ENCODE data around the gene PRKCSH. TPM values are rescaled to one million over a fixed set of nuclear protein-coding genes. Genes with fewer than 3 reads are reported as not detected.
A peak's percentile ranks its signal among the peaks of the same experiment; 100 is the strongest.
"Not testable (repeated sequence)": the region's sequence is repeated elsewhere in the genome, so short reads cannot be mapped to it uniquely, and the experiment has no call there.

The PRKCSH gene
- total and polyA plus RNA-seq, 4 donors, result 55.9 to 290 (median 179) TPM

GRCh38 chr19:11468266-11468845 lies 32.9 kb downstream of the PRKCSH start:
- 63% methylated on average over 1 of the region's 8 CpGs for WGBS (ENCODE audit: insufficient coverage)
- not testable (repeated sequence) for H3K4me3 ChIP-seq (ENCODE audit: low read depth, low read length); H3K4me1 ChIP-seq (ENCODE audit: control insufficient read depth, insufficient read depth, low read length); DNase-seq (ENCODE audit: low read depth in 4 of 6, low spot score in 6 of 6); H3K9me3 ChIP-seq (ENCODE audit: control insufficient read depth, insufficient read depth, low read length); H3K27ac ChIP-seq (ENCODE audit: low read depth, low read length); H3K27me3 ChIP-seq (ENCODE audit: control insufficient read depth, insufficient read depth, low read length)
- peaks cover 57% of the 10 kb centered on the region for H3K36me3 ChIP-seq (ENCODE audit: control insufficient read depth, insufficient read depth, low read length)

GRCh38 chr19:11473725-11474124 lies 38.3 kb downstream of the PRKCSH start:
- H3K9me3 ChIP-seq (ENCODE audit: control insufficient read depth, insufficient read depth, low read length), result no peaks in the 10 kb centered on the region
- peaks cover 39% of the 10 kb centered on the region for H3K36me3 ChIP-seq (ENCODE audit: control insufficient read depth, insufficient read depth, low read length)
- no peak for DNase-seq (ENCODE audit: low read depth in 4 of 6, low spot score in 6 of 6)
- WGBS (ENCODE audit: insufficient coverage), result no CpG with 5 or more reads among the region's 4 CpGs
- H3K4me1 ChIP-seq (ENCODE audit: control insufficient read depth, insufficient read depth, low read length), result peaks cover 8% of the 10 kb centered on the region
- no peak overlapping the region for H3K4me3 ChIP-seq (ENCODE audit: low read depth, low read length)
- H3K27ac ChIP-seq (ENCODE audit: low read depth, low read length), result no peak overlapping the region
- H3K27me3 ChIP-seq (ENCODE audit: control insufficient read depth, insufficient read depth, low read length), result no peaks in the 10 kb centered on the region

GRCh38 chr19:11475343-11475742 lies 39.9 kb downstream of the PRKCSH start:
- not testable (repeated sequence) for H3K4me3 ChIP-seq (ENCODE audit: low read depth, low read length); H3K27ac ChIP-seq (ENCODE audit: low read depth, low read length); DNase-seq (ENCODE audit: low read depth in 4 of 6, low spot score in 6 of 6); H3K27me3 ChIP-seq (ENCODE audit: control insufficient read depth, insufficient read depth, low read length); H3K9me3 ChIP-seq (ENCODE audit: control insufficient read depth, insufficient read depth, low read length)
- Histone ChIP-seq H3K36me3 (ENCODE audit: control insufficient read depth, insufficient read depth, low read length) (peaks cover 28% of the 10 kb centered on the region), H3K4me1 (ENCODE audit: control insufficient read depth, insufficient read depth, low read length) (peaks cover 17% of the 10 kb centered on the region)
- no CpG with 5 or more reads among the region's 3 CpGs for WGBS (ENCODE audit: insufficient coverage)

- no CpG with 5 or more reads among the region's 8 CpGs for WGBS (ENCODE audit: insufficient coverage)
- peaks cover 2% of the 10 kb centered on the region for H3K27me3 ChIP-seq (ENCODE audit: control insufficient read depth, insufficient read depth, low read length)
- H3K4me3 ChIP-seq (ENCODE audit: low read depth, low read length), result no peak overlapping the region
- no peaks in the 10 kb centered on the region for H3K9me3 ChIP-seq (ENCODE audit: control insufficient read depth, insufficient read depth, low read length)
- peaks cover 27% of the 10 kb centered on the region for H3K36me3 ChIP-seq (ENCODE audit: control insufficient read depth, insufficient read depth, low read length)
- H3K4me1 ChIP-seq (ENCODE audit: control insufficient read depth, insufficient read depth, low read length), result peaks cover 17% of the 10 kb centered on the region
- no peak overlapping the region for H3K27ac ChIP-seq (ENCODE audit: low read depth, low read length)
- DNase-seq (ENCODE audit: low read depth in 4 of 6, low spot score in 6 of 6), result no peak
Observed at GRCh38 chr19:11475861-11476260, 40.4 kb downstream of the PRKCSH start.

- Histone ChIP-seq H3K4me3 (ENCODE audit: low read depth, low read length) (peak overlapping the region; percentile 39), H3K36me3 (ENCODE audit: control insufficient read depth, insufficient read depth, low read length) (peaks cover 25% of the 10 kb centered on the region), H3K27me3 (ENCODE audit: control insufficient read depth, insufficient read depth, low read length) (peaks cover 12% of the 10 kb centered on the region), H3K4me1 (ENCODE audit: control insufficient read depth, insufficient read depth, low read length) (peaks cover 41% of the 10 kb centered on the region), H3K9me3 (ENCODE audit: control insufficient read depth, insufficient read depth, low read length) (no peaks in the 10 kb centered on the region), H3K27ac (ENCODE audit: low read depth, low read length) (peak overlapping the region; percentile 2)
- peak in 1 of 6 donors; percentile 15 for DNase-seq (ENCODE audit: low read depth in 4 of 6, low spot score in 6 of 6)
- 60% methylated on average over 16 of the region's 19 CpGs for WGBS (ENCODE audit: insufficient coverage)
Observed at GRCh38 chr19:11478167-11479089, 43.0 kb downstream of the PRKCSH start.

- peaks cover 33% of the 10 kb centered on the region for H3K36me3 ChIP-seq (ENCODE audit: control insufficient read depth, insufficient read depth, low read length)
- peak in 3 of 6 donors; percentile 43 to 90 (median 88) for DNase-seq (ENCODE audit: low read depth in 4 of 6, low spot score in 6 of 6)
- H3K9me3 ChIP-seq (ENCODE audit: control insufficient read depth, insufficient read depth, low read length), result no peaks in the 10 kb centered on the region
- H3K4me1 ChIP-seq (ENCODE audit: control insufficient read depth, insufficient read depth, low read length), result peaks cover 41% of the 10 kb centered on the region
- H3K4me3 ChIP-seq (ENCODE audit: low read depth, low read length), result peak overlapping the region; percentile 39
- H3K27me3 ChIP-seq (ENCODE audit: control insufficient read depth, insufficient read depth, low read length), result peaks cover 12% of the 10 kb centered on the region
- peak overlapping the region; percentile 2 for H3K27ac ChIP-seq (ENCODE audit: low read depth, low read length)
- WGBS (ENCODE audit: insufficient coverage), result 6% methylated on average over 58 of the region's 62 CpGs
Observed at GRCh38 chr19:11479090-11479897, 43.9 kb downstream of the PRKCSH start.

- H3K9me3 ChIP-seq (ENCODE audit: control insufficient read depth, insufficient read depth, low read length), result no peaks in the 10 kb centered on the region
- peak overlapping the region; percentile 25 for H3K27ac ChIP-seq (ENCODE audit: low read depth, low read length)
- WGBS (ENCODE audit: insufficient coverage), result 1% methylated on average over 82 of the region's 86 CpGs
- H3K27me3 ChIP-seq (ENCODE audit: control insufficient read depth, insufficient read depth, low read length), result peaks cover 12% of the 10 kb centered on the region
- H3K4me3 ChIP-seq (ENCODE audit: low read depth, low read length), result peak overlapping the region; percentile 61
- H3K4me1 ChIP-seq (ENCODE audit: control insufficient read depth, insufficient read depth, low read length), result peaks cover 41% of the 10 kb centered on the region
- peak in 2 of 6 donors; percentile 66 to 68 for DNase-seq (ENCODE audit: low read depth in 4 of 6, low spot score in 6 of 6)
- H3K36me3 ChIP-seq (ENCODE audit: control insufficient read depth, insufficient read depth, low read length), result peaks cover 35% of the 10 kb centered on the region
Observed at GRCh38 chr19:11479898-11480714, 44.7 kb downstream of the PRKCSH start.

GRCh38 chr19:11480715-11481533 lies 45.5 kb downstream of the PRKCSH start, which contains the start of gene ELAVL3:
ELAVL3 (minus strand) TSS chr19:11481046; CDS start chr19:11480608, 438 bp downstream.
- H3K27ac ChIP-seq (ENCODE audit: low read depth, low read length), result peak within 1 kb of the TSS; percentile 57
- peak in 4 of 6 donors; percentile 64 to 93 (median 82) for DNase-seq (ENCODE audit: low read depth in 4 of 6, low spot score in 6 of 6)
- H3K36me3 ChIP-seq (ENCODE audit: control insufficient read depth, insufficient read depth, low read length), result peaks cover 39% of the 10 kb centered on the region
- peaks cover 41% of the 10 kb centered on the region for H3K4me1 ChIP-seq (ENCODE audit: control insufficient read depth, insufficient read depth, low read length)
- H3K27me3 ChIP-seq (ENCODE audit: control insufficient read depth, insufficient read depth, low read length), result peaks cover 12% of the 10 kb centered on the region
- H3K4me3 ChIP-seq (ENCODE audit: low read depth, low read length), result peak within 1 kb of the TSS; percentile 61
- 3% methylated on average over 64 of the region's 77 CpGs for WGBS (ENCODE audit: insufficient coverage)
- no peaks in the 10 kb centered on the region for H3K9me3 ChIP-seq (ENCODE audit: control insufficient read depth, insufficient read depth, low read length)
